ENCODE data around the gene NDUFB8.

DNA sequence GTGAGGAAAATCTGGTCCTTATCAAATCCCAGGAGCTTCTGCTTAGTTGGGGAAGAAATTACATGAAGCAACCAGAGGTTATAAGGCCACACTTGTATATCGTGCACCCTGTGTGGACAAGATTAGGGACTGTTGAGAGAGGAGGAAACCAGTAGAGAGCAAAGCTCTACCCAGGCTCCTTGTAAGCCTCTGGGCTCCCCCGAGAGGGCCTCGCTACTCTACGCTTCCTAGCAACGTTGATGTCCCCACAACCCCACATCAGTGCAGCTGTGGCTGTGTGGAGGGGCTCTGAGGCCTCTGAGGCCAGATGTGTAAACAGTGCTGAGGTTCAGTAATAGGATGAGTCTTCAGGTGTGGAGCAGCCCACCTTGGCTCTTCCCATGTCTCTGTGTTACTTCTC, 22.1 kb upstream of the NDUFB8 start:
- TF ChIP-seq, protein P1, sequence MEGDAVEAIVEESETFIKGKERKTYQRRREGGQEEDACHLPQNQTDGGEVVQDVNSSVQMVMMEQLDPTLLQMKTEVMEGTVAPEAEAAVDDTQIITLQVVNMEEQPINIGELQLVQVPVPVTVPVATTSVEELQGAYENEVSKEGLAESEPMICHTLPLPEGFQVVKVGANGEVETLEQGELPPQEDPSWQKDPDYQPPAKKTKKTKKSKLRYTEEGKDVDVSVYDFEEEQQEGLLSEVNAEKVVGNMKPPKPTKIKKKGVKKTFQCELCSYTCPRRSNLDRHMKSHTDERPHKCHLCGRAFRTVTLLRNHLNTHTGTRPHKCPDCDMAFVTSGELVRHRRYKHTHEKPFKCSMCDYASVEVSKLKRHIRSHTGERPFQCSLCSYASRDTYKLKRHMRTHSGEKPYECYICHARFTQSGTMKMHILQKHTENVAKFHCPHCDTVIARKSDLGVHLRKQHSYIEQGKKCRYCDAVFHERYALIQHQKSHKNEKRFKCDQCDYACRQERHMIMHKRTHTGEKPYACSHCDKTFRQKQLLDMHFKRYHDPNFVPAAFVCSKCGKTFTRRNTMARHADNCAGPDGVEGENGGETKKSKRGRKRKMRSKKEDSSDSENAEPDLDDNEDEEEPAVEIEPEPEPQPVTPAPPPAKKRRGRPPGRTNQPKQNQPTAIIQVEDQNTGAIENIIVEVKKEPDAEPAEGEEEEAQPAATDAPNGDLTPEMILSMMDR (IDR thresholded peaks at IDR 0.05; ENCODE audit: low read depth, low read length, poor library complexity, severe bottlenecking), result no peak
- no peak for TF ChIP-seq EZH2phosphoT487 (IDR thresholded peaks at IDR 0.05; ENCODE audit: borderline replicate concordance, low read length)

All from DOHH2 (cell line).